HL-60 (cell line): ENCODE results near the gene MAGED1.
"Not testable (repeated sequence)": the region's sequence is repeated elsewhere in the genome, so short reads cannot be mapped to it uniquely, and the experiment has no call there.

Source experiments
- DNase-seq, 2 experiments: peaks; one replicate each; pipeline ENCODE4 v3.0.0-alpha.2; 2010 to 2020; ENCODE audit warnings: low read depth in 1 of 2, low spot score in 1 of 2
- H3K27ac ChIP-seq: fragments of 250-450 bp; sonication (Bioruptor Pico); replicated peaks from 2 replicates; pipeline ENCODE4 v1.5.1; 2020; ENCODE audit warnings: mild to moderate bottlenecking, moderate library complexity
- H3K27me3 ChIP-seq: fragments of 250-450 bp; sonication (Bioruptor Pico); 2 replicates; pipeline ENCODE4 v1.5.1; 2021; ENCODE audit warnings: mild to moderate bottlenecking, moderate library complexity; ENCODE audit not compliant: insufficient read depth, poor library complexity, severe bottlenecking
- H3K4me3 ChIP-seq: replicated peaks from 2 replicates; pipeline ENCODE4 v1.5.1; 2011; ENCODE audit warnings: mild to moderate bottlenecking, control low read depth, low read length; ENCODE audit not compliant: insufficient read depth
- CTCF ChIP-seq: IDR thresholded peaks from one replicate; pipeline ENCODE4 v1.5.1; 2011; ENCODE audit warnings: low read length, control low read depth, inconsistent platforms; ENCODE audit not compliant: insufficient read depth
- GABPA ChIP-seq: IDR thresholded peaks from 2 replicates; pipeline ENCODE4 v1.6.1; 2012; ENCODE audit warnings: low read depth
- POLR2AphosphoS5 ChIP-seq: IDR thresholded peaks from 2 replicates; pipeline ENCODE4 v1.6.1; 2012; ENCODE audit warnings: low read depth
- REST ChIP-seq: IDR thresholded peaks from 2 replicates; pipeline ENCODE4 v1.6.1; 2012; ENCODE audit warnings: low read depth; ENCODE audit not compliant: insufficient replicate concordance
- SPI1 ChIP-seq: IDR thresholded peaks from 2 replicates; pipeline ENCODE4 v1.6.1; 2012; ENCODE audit warnings: low read depth, mild to moderate bottlenecking, borderline replicate concordance

Gene MAGED1

GRCh38 chrX:51899741-51900140, 6.3 kb downstream of the MAGED1 start:
- no peaks in the 10 kb centered on the region for H3K27me3 ChIP-seq
- H3K4me3 ChIP-seq: no peak overlapping the region
- no peak for DNase-seq
- no peak overlapping the region for H3K27ac ChIP-seq
- TF ChIP-seq POLR2AphosphoS5 (no peak), GABPA (no peak), SPI1 (no peak), CTCF (no peak), REST (no peak)

GRCh38 chrX:51902510-51903050, 9.2 kb downstream of the MAGED1 start:
- no peak overlapping the region for H3K27ac ChIP-seq
- no peak for DNase-seq
- H3K27me3 ChIP-seq: no peaks in the 10 kb centered on the region
- H3K4me3 ChIP-seq: no peak overlapping the region
- no peak for TF ChIP-seq CTCF
- no peak for TF ChIP-seq POLR2AphosphoS5
- TF ChIP-seq REST: no peak
- no peak for TF ChIP-seq SPI1
- no peak for TF ChIP-seq GABPA

GRCh38 chrX:51905152-51905551, 11.7 kb downstream of the MAGED1 start:
- not testable (repeated sequence) for DNase-seq, H3K27ac ChIP-seq, H3K27me3 ChIP-seq, H3K4me3 ChIP-seq

GRCh38 chrX:51905711-51906110, 12.3 kb downstream of the MAGED1 start:
- no peak for DNase-seq
- no peak for TF ChIP-seq CTCF
- no peak for TF ChIP-seq SPI1
- no peak for TF ChIP-seq POLR2AphosphoS5
- TF ChIP-seq GABPA: no peak
- no peak for TF ChIP-seq REST

More at GRCh38 chrX:51905711-51906110, 12.3 kb downstream of the MAGED1 start:
- H3K4me3 ChIP-seq: no peak overlapping the region
- no peaks in the 10 kb centered on the region for H3K27me3 ChIP-seq
- H3K27ac ChIP-seq: no peak overlapping the region
